WTC11 (cell line): Measurements from ENCODE around the gene GAB2.

ENCODE experiments used
- ATF2 ChIP-seq: sonication (generic); formaldehyde crosslinking; IDR thresholded peaks from 2 replicates; pipeline ENCODE4 v1.8.1; 2022; ENCODE audit warnings: low read depth, missing genetic modification reagents, borderline replicate concordance
- CTCF ChIP-seq: fragments of 200-600 bp; IDR thresholded peaks from 2 replicates; pipeline ENCODE4 v1.8.0; 2022; ENCODE audit warnings: antibody characterized with exemption
- E2F1 ChIP-seq: sonication (generic); formaldehyde crosslinking; IDR thresholded peaks from 2 replicates; pipeline ENCODE4 v1.8.0; 2022; ENCODE audit warnings: mild to moderate bottlenecking, missing genetic modification reagents
- JUN ChIP-seq: sonication (generic); formaldehyde crosslinking; IDR thresholded peaks from 2 replicates; pipeline ENCODE4 v1.8.0; 2023; ENCODE audit warnings: mild to moderate bottlenecking, missing genetic modification reagents
- USF2 ChIP-seq: sonication (generic); formaldehyde crosslinking; IDR thresholded peaks from 2 replicates; pipeline ENCODE4 v1.8.1; 2023; ENCODE audit warnings: mild to moderate bottlenecking, missing genetic modification reagents, moderate library complexity
- ZNF121 ChIP-seq: sonication (generic); formaldehyde crosslinking; IDR thresholded peaks from 2 replicates; pipeline ENCODE4 v1.8.0; 2023; ENCODE audit warnings: missing genetic modification reagents

- TF ChIP-seq CTCF (no peak), E2F1 (no peak), ATF2 (CRISPR knock-in tag) (no peak), USF2 (no peak), ZNF121 (CRISPR knock-in tag) (no peak), JUN (no peak)
These were observed 217.1 kb downstream of the GAB2 start for GRCh38 chr11:78200553-78200952.
